Heart left ventricle (tissue), 16 donors: ENCODE data around the gene MYO5B. TPM values are rescaled to one million over a fixed set of nuclear protein-coding genes. Genes with fewer than 3 reads are reported as not detected.

ENCODE experiments used
- ATAC-seq, 4 donors: fragments of 200-7000 bp; cut with Tn5 transposase; one replicate each; pipeline ENCODE4 v1.9.1; 2020 to 2022; ENCODE audit warnings: moderate library complexity in 4 of 4, mild to moderate bottlenecking in 3 of 4, moderate number of reproducible peaks in 1 of 4
- DNase-seq, 5 donors: peaks; one replicate each; pipeline ENCODE4 v3.0.0-alpha.2; 2020
- H3K27ac ChIP-seq, 12 donors: fragments of 200-600 bp; sonication (generic) in 4 of 12; one replicate each; pipeline versions ENCODE4 v1.5.0 to v1.8.0; 2016 to 2022; ENCODE audit warnings: mild to moderate bottlenecking in 2 of 12
- H3K27me3 ChIP-seq, 9 donors: fragments of 200-600 bp; sonication (generic) in 2 of 9; one replicate each; pipeline versions ENCODE4 v1.5.1 to v1.8.0; 2016 to 2022; ENCODE audit warnings: mild to moderate bottlenecking in 3 of 9
- H3K36me3 ChIP-seq, 9 donors: fragments of 200-600 bp; sonication (generic) in 2 of 9; one replicate each; pipeline versions ENCODE4 v1.5.0 to v1.8.0; 2018 to 2022; ENCODE audit warnings: mild to moderate bottlenecking in 2 of 9
- H3K4me1 ChIP-seq, 12 donors: fragments of 200-600 bp; sonication (generic) in 4 of 12; one replicate each; pipeline versions ENCODE4 v1.5.0 to v1.8.0; 2016 to 2022; ENCODE audit warnings: mild to moderate bottlenecking in 3 of 12
- H3K4me3 ChIP-seq, 12 donors: fragments of 200-600 bp; sonication (generic) in 4 of 12; one replicate each; pipeline versions ENCODE4 v1.5.0 to v1.8.0; 2017 to 2022; ENCODE audit warnings: mild to moderate bottlenecking in 9 of 12, moderate library complexity in 4 of 12
- H3K9me3 ChIP-seq, 12 donors: fragments of 200-600 bp; sonication (generic) in 4 of 12; one replicate each; pipeline versions ENCODE4 v1.5.0 to v1.8.0; 2016 to 2022; ENCODE audit warnings: mild to moderate bottlenecking in 1 of 12
- POLR2A ChIP-seq, 2 donors: fragments of 450-650 bp; IDR thresholded peaks; one replicate each; pipeline ENCODE4 v1.6.1; 2017; ENCODE audit warnings: antibody characterized with exemption in 2 of 2, mild to moderate bottlenecking in 2 of 2, moderate library complexity in 2 of 2
- WGBS, 4 donors: extraction: QIAGEN DNeasy Blood & Tissue Kit in 2 of 4; methylation state at CpG; one replicate each; pipeline versions ENCODE4 v1.1.5 to v1.1.7; 2013 to 2018; 5-methylcytosine and 5-hydroxymethylcytosine counted together
- intact Hi-C, 10 donors: fragments of 100-400 bp; cut with DNase I; formaldehyde crosslinking; loops; one replicate each; pipeline versions ENCODE4 v1.11.1 to v1.14.2; 2022
- polyA plus RNA-seq, 2 donors: library from polyadenylated mRNA; stranded (reverse); fragments of 200-250 nt; gene quantifications; one replicate each; pipeline ENCODE4 v1.2.3, GENCODE V29; 2013
- total RNA-seq, 9 donors: library from RNA; depleted of rRNA in 2 of 9; stranded (reverse); fragments of >200 nt in 2 of 9; fragmentation: NEBNext Ultra II Directional in 3 of 9; extraction: Animal tissue kit (Norgen Biotek cat#: 25700) in 3 of 9; gene quantifications; one replicate each; pipeline versions ENCODE4 v1.1.0 to v1.2.4, GENCODE V29; 2016 to 2023
- TF ChIP-seq, protein P1 (sequence below), 12 donors: fragments of 200-600 bp; sonication (generic) in 4 of 12; IDR thresholded peaks; one replicate each; pipeline versions ENCODE4 v1.5.0 to v1.8.0; 2018 to 2022; ENCODE audit warnings: antibody characterized with exemption in 12 of 12, mild to moderate bottlenecking in 5 of 12
- donor health status: ischemic (EF 13 %, LVEDD 7.1; RV severe dilation, severe dysfunction).
- donor health status: healthy with polysubstance abuse.
- donor health status: DM: no; HTN: yes; CAD: no.
- donor health status: DM: no; HTN: no; CAD: no.
- donor health status: ischemic (EF 25% LVEDD 6.9; RV normal size, moderate dysfunction).
- donor health status: ischemic (EF 25% LVEDD 5.7; RV mildly dilated, moderate dysfunction).
- donor health status: healthy.
- donor health status: DM: yes; HTN: yes; CAD: no.
- donor health status: ischemic (EF 35%, LVEDD 5.7; RV mildly dilated, moderate dysfunction).
- donor health status: nonischemic (EF 11% LVEDD 7.7; RV severe dilation, severe dysfunction).
- donor health status: DM: yes; HTN: yes; CAD: no.
- donor health status: PGD.
- donor health status: ischemic (EF 29% LVEDD 5.4; RV normal size, mild dysfunction).
- donor health status: nonischemic (EF 23%, LVEDD 6.1; RV moderate dilation, normal function).

The MYO5B gene
- total and polyA plus RNA-seq, 11 donors = 0.51 to 5.9 (median 1.4) TPM

DNA sequence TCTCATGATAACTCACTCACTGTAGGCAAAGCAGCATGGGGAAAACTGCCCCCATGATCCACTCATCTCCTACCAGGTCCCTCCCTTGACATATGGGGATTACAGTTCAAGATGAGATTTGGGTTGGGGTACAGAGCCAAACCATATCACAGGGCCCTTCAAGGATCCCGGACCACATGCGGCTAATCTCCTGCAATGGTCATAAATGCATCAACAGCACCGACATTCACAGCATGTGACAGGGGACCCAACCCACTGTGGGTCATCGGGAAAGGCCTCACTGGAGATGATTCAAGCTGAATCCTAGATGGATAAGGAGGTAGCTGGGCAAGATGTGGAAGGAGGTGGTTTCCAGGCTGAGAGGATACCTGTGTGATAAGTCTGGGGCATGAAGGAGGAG is 129.4 kb downstream of the MYO5B start:
- H3K4me3 ChIP-seq = no peak overlapping the region
- intact Hi-C loops = no loop called here
- DNase-seq (no peak), ATAC-seq (no peak)
- peaks cover 0 to 7% (median 0%) of the 10 kb centered on the region in 12 donors for H3K4me1 ChIP-seq
- no peaks in the 10 kb centered on the region for H3K27me3 ChIP-seq
- H3K27ac ChIP-seq = no peak overlapping the region
- no peak for TF ChIP-seq POLR2A (IDR thresholded peaks at IDR 0.05)
- TF ChIP-seq, protein P1, sequence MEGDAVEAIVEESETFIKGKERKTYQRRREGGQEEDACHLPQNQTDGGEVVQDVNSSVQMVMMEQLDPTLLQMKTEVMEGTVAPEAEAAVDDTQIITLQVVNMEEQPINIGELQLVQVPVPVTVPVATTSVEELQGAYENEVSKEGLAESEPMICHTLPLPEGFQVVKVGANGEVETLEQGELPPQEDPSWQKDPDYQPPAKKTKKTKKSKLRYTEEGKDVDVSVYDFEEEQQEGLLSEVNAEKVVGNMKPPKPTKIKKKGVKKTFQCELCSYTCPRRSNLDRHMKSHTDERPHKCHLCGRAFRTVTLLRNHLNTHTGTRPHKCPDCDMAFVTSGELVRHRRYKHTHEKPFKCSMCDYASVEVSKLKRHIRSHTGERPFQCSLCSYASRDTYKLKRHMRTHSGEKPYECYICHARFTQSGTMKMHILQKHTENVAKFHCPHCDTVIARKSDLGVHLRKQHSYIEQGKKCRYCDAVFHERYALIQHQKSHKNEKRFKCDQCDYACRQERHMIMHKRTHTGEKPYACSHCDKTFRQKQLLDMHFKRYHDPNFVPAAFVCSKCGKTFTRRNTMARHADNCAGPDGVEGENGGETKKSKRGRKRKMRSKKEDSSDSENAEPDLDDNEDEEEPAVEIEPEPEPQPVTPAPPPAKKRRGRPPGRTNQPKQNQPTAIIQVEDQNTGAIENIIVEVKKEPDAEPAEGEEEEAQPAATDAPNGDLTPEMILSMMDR (IDR thresholded peaks at IDR 0.05) = no peak
- no peaks in the 10 kb centered on the region for H3K36me3 ChIP-seq
- no peaks in the 10 kb centered on the region for H3K9me3 ChIP-seq
- 75 to 91% (median 82%) methylated on average over 4 of the region's 4 CpGs for WGBS, 4 donors

DNA sequence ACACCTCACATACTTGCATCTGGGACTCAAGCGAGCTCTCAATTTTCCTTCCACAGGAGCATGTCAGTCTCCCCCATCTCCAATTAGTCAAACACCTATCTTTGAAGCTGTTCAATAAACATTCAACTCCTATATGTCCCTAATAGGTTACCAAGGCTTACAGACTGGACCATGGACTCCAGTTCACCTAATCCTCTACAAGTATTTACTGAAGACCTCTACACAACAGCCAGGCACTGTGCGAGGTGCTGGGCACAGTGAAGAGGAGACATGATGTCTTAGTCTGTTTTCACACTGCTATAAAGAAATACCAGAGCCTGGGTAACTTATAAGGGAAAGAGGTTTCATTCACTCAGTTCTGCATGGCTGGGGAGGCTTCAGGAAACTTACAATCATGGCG is 129.9 kb downstream of the MYO5B start:
- ATAC-seq (no peak), DNase-seq (no peak)
- Histone ChIP-seq H3K27me3 (no peaks in the 10 kb centered on the region), H3K36me3 (no peaks in the 10 kb centered on the region), H3K27ac (no peak overlapping the region), H3K4me3 (no peak overlapping the region), H3K4me1 (peaks cover 0 to 7% (median 0%) of the 10 kb centered on the region in 12 donors), H3K9me3 (no peaks in the 10 kb centered on the region)
- no peak for TF ChIP-seq POLR2A (IDR thresholded peaks at IDR 0.05)
- TF ChIP-seq, protein P1 (IDR thresholded peaks at IDR 0.05) = no peak
- intact Hi-C loops = no loop called here
- 85 to 90% (median 86%) methylated on average over 3 of the region's 3 CpGs for WGBS, 4 donors

DNA sequence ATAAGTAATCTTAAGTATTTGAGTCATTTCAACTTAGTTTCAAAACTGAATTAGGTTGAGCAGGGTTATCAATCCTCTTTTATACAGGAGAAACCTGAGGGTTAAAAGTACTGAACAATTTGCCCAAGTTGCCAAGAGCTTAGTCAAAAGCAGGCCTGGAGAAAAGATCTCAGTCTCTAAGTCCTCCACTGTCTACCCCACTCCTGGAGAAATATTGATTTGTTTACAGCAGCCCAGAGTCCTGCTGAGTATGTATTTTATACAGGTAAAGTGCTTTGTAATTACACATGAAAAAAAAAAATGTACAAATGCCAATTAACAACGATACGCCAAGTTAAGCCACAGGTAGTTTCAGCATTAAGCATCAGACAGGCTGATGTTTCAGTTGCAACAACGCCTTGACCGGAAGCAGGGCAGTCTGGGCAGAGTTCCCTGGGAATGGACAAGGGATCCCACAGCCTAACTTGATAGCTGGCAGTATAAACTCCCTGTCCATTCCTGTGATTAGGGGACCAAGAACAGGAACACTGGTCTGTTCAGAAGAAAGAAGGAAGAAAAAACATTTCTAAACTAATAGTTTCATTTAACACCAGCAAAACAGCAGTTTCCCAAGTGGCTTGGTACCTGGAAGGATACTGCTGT is 132.9 kb downstream of the MYO5B start:
- 35 to 71% (median 44%) methylated on average over 4 of the region's 4 CpGs for WGBS, 4 donors

DNA sequence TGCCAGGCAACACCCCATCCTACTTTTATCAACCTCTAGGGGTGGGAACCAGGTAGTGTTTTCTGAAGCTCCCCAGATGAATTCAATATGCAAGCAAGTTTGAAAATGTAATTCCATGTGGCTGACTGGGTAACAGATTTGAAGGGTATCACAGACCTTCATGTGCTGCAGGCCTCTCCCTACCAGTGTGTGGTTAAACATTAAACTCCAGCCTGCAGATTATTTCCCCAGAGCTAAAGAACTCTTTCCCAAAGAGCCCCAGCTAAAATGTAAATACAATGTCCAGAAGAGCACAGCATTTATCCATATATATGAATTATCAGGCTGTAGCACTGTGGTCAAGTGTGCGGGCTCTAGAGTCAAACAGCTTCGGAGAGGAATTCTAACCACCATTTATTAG is 134.1 kb downstream of the MYO5B start:
- TF ChIP-seq POLR2A (IDR thresholded peaks at IDR 0.05) = no peak
- TF ChIP-seq, protein P1 (IDR thresholded peaks at IDR 0.05) = no peak
- 92 to 100% (median 96%) methylated on average over 2 of the region's 2 CpGs for WGBS, 4 donors
- Histone ChIP-seq H3K4me1 (peaks cover 0 to 7% (median 0%) of the 10 kb centered on the region in 12 donors), H3K4me3 (no peak overlapping the region), H3K27ac (no peak overlapping the region), H3K27me3 (peaks cover 0 to 6% (median 0%) of the 10 kb centered on the region in 9 donors), H3K36me3 (no peaks in the 10 kb centered on the region), H3K9me3 (no peaks in the 10 kb centered on the region)
- intact Hi-C loops = no loop called here
- no peak for ATAC-seq
- no peak for DNase-seq

More for the DNA sequence above, 132.9 kb downstream of the MYO5B start:
- peaks cover 0 to 6% (median 0%) of the 10 kb centered on the region in 9 donors for H3K27me3 ChIP-seq
- DNase-seq (peak in 4 of 5 donors; percentile 24 to 73 (median 49)), ATAC-seq (peak in 2 of 4 donors; percentile 47 to 60)
- H3K36me3 ChIP-seq = no peaks in the 10 kb centered on the region
- intact Hi-C loops = no loop called here
- H3K9me3 ChIP-seq = no peaks in the 10 kb centered on the region
- H3K27ac ChIP-seq = no peak overlapping the region
- H3K4me1 ChIP-seq = peaks cover 0 to 7% (median 0%) of the 10 kb centered on the region in 12 donors
- TF ChIP-seq, protein P1 (IDR thresholded peaks at IDR 0.05) = no peak
- no peak for TF ChIP-seq POLR2A (IDR thresholded peaks at IDR 0.05)
- H3K4me3 ChIP-seq = no peak overlapping the region
